Erythroblast (primary cell): ENCODE data around the gene BCDIN3D.

ENCODE experiments used
- GATA1 ChIP-seq: IDR thresholded peaks from 2 replicates; pipeline ENCODE4 v1.6.1; 2011; ENCODE audit warnings: low read depth, mild to moderate bottlenecking, control low read depth, low read length, moderate library complexity
- POLR2A ChIP-seq: IDR thresholded peaks from 2 replicates; pipeline ENCODE4 v1.6.1; 2011; ENCODE audit warnings: mild to moderate bottlenecking, low read length

DNA sequence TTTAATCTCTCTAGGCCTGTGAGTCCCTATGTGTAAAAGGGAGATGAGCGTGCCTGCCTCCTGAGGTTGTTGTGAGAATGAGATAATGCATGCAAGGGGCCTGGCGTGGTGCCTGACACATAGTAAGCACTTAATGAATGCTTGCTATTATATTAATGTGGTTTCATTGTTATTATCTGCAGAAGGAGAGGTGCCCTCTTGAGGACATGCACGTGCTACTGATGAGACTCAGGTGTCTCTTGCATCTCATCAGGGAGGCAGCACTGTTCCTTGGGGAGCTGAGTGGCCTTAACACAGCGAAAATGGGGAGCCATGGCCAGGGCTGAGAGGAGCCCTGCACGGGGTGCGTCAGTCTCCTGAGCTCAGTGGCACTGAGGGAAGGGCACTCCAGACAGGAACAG is 29.9 kb upstream of the BCDIN3D start:
- TF ChIP-seq POLR2A = no peak
- TF ChIP-seq GATA1 = no peak
